IPS-18c (cell line): Measurements from ENCODE around the gene FGR.

Source experiments
- H3K4me3 ChIP-seq: 2 replicates; pipeline ENCODE4 v1.7.0; 2013; ENCODE audit warnings: low read depth, mild to moderate bottlenecking, low read length, moderate library complexity; ENCODE audit not compliant: insufficient read depth
- H3K9me3 ChIP-seq: one replicate; pipeline ENCODE4 v1.6.1; 2013; ENCODE audit warnings: mild to moderate bottlenecking, low read length, moderate library complexity; ENCODE audit not compliant: control insufficient read depth, insufficient read depth

Gene FGR

DNA sequence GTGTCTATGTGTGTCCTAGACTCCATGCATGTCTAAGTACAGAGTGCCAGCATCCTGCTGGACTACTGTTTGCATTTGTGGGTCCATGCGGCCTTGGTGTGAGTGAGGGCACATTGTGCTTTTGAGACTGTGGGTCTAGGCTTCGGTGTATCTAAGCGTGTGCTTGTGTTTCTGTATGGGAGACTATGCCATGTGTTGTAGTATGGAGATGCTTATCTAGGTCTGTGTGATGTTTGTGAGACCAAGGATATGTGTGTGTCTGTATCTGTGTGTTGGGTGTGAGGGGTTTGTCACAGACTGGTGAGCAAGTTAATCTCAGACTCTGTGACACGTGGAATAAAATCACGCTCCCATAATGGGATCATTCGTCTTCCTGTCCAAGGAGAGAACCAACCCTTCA lies 45.5 kb downstream of the FGR start:
- Histone ChIP-seq H3K4me3 (no peak overlapping the region), H3K9me3 (no peaks in the 10 kb centered on the region)

DNA sequence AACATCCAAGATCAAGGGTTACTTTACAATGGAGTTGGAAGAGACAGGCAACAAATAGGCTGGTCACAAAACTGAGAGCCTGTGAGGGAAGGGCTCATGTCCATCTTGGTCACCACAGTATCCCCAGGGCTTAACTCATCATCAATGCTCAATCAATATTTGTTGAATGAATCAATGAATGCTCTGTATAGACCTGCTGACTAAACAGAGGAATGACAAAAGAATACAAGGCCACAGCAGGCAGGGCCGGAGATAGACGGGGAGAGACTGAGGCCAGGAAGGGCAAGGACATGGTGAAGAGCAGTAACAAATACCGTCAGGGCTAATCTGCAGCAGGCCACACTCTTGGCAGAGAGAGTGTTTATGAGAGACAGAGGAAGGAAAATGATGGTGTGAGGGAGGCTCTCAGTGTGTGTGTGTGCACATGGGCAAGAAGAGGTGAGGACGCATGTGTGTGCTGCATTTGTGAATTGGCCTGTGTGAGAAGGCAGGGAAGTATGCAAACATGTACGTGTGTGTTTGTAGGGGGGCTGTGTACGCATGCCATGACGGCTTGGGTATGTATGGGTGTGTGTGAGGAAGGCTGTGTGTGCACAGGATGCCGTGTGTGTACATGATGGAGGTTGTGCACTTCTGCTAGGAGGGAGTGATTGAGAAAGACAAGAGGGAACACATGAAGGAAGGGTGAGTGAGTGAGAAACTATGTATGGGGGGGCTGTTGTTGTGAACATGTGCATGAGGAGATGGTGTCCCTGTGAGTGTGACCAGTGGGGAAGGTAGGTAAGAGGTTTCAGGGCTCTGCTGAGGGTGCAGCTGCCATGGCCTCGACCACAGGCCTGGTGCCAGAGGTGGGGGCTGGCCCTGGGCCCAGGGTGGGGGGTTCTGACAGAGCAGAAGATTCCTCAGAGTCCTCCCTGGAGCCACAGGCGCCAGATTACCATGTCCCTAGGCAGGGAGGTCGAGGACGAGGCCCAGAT lies 46.4 kb downstream of the FGR start:
- H3K4me3 ChIP-seq, result no peak overlapping the region
- H3K9me3 ChIP-seq, result no peaks in the 10 kb centered on the region

GRCh38 chr1:27585684-27586083 lies 49.3 kb downstream of the FGR start:
- no peaks in the 10 kb centered on the region for H3K9me3 ChIP-seq
- no peak overlapping the region for H3K4me3 ChIP-seq

GRCh38 chr1:27584453-27584852 lies 50.5 kb downstream of the FGR start:
- H3K9me3 ChIP-seq, result no peaks in the 10 kb centered on the region
- no peak overlapping the region for H3K4me3 ChIP-seq

GRCh38 chr1:27583479-27583878 lies 51.5 kb downstream of the FGR start:
- H3K9me3 ChIP-seq, result no peaks in the 10 kb centered on the region
- H3K4me3 ChIP-seq, result no peak overlapping the region

GRCh38 chr1:27581823-27582243 lies 53.2 kb downstream of the FGR start:
- Histone ChIP-seq H3K9me3 (no peaks in the 10 kb centered on the region), H3K4me3 (no peak overlapping the region)

- no peaks in the 10 kb centered on the region for H3K9me3 ChIP-seq
Measured at GRCh38 chr1:27577504-27578188, 57.3 kb downstream of the FGR start.

DNA sequence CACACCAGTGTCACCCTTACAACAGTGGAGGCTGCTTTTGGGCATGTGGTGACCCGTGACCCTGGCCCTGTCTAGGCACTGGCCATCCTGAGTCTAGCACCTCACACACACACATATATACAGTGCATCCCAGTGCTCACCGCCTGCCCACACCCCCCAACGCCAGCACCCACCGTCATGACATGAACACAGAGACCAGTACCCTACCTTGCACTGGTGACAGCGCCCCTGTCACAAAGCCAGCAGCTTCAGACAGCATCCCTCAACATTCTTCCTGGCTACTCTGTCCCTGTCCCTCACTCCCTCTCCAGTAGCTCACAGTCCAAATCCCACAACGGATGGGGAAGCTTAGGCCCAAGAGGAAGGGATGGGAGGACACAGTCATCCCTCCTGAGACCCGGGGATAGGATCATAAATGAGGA lies 58.2 kb downstream of the FGR start:
- H3K9me3 ChIP-seq, result no peaks in the 10 kb centered on the region
- H3K4me3 ChIP-seq, result no peak overlapping the region

More at GRCh38 chr1:27577504-27578188, 57.3 kb downstream of the FGR start:
- H3K4me3 ChIP-seq, result no peak overlapping the region

DNA sequence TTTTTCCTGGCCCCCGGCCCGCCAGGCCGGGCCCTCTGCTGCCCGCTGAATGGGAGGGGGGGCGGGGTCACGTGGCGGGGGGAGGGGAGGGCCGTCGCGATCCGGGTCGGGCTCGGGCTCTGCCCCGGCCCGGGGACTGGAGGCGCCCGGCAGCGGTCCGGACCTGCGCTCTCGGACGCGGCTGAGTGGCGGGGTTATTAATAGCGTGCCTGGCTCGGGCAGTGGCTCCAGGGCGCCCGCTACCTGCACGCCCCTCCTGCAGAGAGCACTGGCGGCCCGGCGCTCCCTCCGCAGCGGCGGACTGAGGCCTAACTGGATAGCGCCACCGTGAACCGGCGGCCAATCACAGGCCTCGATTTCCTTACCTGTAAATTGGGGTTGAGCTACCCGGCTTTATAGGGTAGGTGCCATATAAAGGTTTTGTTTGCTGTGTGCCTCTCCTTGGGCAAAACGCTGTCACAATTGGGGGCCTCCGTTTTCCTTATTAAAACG lies 59.1 kb downstream of the FGR start:
- H3K4me3 ChIP-seq, result peak overlapping the region; percentile 55
- no peaks in the 10 kb centered on the region for H3K9me3 ChIP-seq

- Histone ChIP-seq H3K9me3 (no peaks in the 10 kb centered on the region), H3K4me3 (peak overlapping the region; percentile 55)
Measured at GRCh38 chr1:27574871-27575831, 59.8 kb downstream of the FGR start.

DNA sequence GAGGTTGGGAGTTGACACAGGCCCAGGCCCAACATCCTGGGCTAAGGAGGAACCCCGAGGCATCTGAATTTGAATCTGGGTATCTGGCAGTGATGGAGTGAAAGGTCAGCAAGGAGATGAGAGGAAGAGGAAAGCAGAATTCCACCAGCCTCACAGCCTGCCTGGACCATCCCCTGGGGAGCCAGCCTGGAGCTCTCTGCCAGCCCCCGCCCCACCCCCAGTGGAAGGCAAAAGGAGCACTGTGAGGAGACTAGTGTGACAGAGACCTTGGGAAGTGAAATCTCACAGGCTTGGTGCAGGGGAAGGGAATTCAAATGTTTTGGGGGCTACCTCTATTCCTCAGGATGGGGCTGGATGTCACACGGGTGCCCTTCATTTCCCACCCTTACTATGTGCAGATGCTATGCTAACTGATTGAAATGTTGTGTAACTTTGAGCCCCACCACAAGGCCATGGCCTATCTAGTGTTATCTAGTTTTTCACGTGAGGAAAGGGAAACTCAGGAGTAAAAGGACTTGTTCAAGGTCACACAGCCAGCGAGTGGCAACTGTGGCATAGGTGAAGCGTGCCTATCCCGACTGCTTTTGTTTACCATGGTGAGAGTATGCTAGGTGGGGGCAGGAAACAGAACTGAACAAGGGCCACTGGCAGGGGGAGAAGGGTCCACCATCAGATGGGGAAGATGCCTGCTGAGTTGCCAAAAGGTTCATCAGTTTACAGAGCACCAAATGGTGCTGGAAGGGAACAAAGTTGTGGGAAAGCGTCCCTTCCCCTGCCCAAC lies 60.8 kb downstream of the FGR start:
- Histone ChIP-seq H3K4me3 (peak overlapping the region; percentile 55), H3K9me3 (no peaks in the 10 kb centered on the region)

DNA sequence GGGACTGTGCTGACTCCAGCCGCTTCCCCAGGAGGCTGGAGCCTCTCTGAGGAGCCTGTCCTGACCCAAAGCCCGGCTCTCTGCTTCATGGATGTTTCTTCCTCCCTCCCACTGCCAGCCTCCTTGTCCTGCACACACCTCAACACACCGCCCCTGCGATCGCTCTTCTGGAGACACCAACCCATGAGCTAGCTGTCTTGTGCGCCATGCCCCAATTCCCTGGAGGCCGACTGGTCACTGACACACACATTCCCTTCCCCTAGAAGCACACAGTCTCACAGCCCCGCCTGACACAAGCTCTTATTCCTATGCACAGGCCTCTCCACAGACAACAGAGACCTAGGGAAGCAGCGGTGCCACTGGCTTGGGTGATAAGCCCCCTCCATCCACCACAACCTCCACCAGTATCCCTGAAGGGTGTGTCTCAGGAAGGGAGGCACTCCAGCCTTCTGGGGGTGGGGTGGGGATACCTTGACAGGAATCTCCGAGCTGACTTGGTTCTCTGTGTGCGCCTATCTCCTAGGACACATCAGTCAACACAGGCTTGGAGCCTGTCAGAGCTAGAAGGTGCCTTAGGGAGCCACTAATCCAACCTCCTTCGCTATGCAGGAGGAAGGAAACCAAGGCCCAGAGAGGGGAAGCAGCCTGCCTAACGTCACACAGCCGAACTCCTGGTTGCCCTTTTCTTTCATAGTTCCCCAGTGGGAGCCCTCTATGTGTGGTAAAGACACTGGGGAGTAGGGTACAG lies 62.1 kb downstream of the FGR start:
- Histone ChIP-seq H3K9me3 (no peaks in the 10 kb centered on the region), H3K4me3 (no peak overlapping the region; the same call in 1 of the 2 replicates)

DNA sequence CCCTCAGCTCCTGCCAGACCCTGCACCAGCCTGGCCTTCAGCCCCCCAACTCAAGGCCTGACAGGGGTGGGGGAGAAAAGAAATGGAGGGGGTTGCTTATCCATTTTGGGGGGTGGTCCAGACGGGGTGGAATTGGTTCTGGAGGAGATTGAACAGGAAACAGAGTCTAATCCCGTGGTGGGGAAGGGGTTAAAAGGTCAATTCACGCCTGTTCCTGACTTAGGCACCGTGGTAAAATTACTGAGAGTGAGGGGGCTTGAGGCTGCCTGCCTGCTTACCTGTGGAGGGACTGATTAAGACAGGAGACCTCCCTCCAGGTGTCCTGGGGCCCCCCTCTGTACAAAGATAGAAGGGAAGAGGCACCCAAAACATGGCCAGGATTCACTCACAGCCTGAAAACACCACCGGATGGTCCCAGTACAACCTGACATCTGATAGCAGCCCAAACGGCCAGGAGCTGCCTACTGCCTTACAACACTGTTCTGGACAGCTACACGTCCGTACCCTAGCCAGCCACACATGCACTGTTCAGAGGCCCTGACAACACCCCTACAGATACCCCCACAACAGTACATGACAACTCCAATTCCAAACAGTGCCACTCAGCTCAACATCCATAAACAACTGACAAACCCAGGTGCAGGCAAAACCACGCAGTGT lies 62.8 kb downstream of the FGR start:
- H3K9me3 ChIP-seq, result no peaks in the 10 kb centered on the region

DNA sequence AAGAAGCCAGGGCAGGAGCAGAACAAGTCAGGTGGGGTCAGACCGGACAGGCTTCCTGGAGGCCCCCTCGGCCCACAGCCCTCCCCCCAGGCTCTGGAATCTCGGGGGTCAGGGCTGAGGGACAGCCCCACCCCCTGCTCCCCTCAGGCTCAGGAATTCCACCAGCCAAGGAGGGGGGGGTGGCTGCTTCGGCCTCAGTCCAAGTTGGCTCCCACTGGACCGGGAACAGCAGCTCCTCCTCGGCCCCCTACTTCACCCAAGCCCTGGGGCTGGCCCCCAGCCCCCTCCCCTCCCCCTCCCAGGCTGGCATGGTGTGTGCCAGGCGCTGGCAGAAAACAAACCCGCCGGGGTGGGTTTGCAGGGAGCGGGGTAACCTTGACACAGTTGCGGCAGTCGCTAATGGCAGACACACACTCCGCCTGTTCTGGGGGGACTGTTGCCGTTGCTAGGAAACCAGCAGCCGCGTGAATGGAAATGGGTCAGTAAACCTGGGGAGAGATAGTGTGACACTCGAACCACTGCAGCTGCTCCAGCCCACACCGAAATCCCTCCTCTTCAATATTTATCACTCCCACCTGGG lies 63.5 kb downstream of the FGR start:
- peak overlapping the region; percentile 40 for H3K4me3 ChIP-seq
- H3K9me3 ChIP-seq, result no peaks in the 10 kb centered on the region

More for the DNA sequence above, 62.8 kb downstream of the FGR start:
- peak overlapping the region; percentile 40 for H3K4me3 ChIP-seq

DNA sequence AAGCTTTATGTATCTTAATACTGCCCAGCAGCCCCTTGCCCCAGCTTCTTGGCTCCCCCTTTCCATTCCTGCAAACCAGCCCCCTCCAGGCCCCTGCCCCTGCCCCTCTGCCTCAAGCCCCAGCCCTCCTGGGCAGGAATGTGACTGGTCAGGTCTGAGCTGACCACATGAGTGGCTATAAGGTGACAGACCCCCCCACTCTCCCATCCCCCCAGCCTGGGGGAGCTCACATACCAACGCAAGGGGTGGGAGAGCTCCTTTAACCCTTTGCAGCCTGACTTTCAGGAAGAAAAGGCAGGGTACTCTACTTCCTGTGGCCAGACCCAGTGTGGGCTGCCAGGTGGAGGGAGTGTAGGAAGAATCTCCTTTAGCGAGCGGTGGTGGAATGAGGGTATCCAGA lies 64.2 kb downstream of the FGR start:
- H3K9me3 ChIP-seq, result no peaks in the 10 kb centered on the region
- H3K4me3 ChIP-seq, result no peak overlapping the region
